ENCODE data around the gene TMEM217. TPM values are rescaled to one million over a fixed set of nuclear protein-coding genes. Genes with fewer than 3 reads are reported as not detected.

Gene TMEM217
- total and polyA plus RNA-seq, 7 donors = 0.55 to 5.3 (median 0.80) TPM; not detected in 1

- peaks cover 0 to 9% (median 2%) of the 10 kb centered on the region in 4 donors for H3K36me3 ChIP-seq
- WGBS, 2 donors = 86 to 94% methylated on average over 2 of the region's 2 CpGs
- H3K27me3 ChIP-seq = no peaks in the 10 kb centered on the region
- peaks cover 0 to 6% (median under 1%) of the 10 kb centered on the region in 4 donors for H3K4me1 ChIP-seq
- no peak overlapping the region for H3K27ac ChIP-seq
- no peak overlapping the region for H3K4me3 ChIP-seq
- TF ChIP-seq POLR2A (IDR thresholded peaks at IDR 0.05) (no peak), EP300 (IDR thresholded peaks at IDR 0.05) (no peak), POLR2AphosphoS5 (IDR thresholded peaks at IDR 0.05) (no peak), CTCF (IDR thresholded peaks at IDR 0.05) (no peak)
- intact Hi-C loops (cut with DNase I) = no loop called here
- no peak for DNase-seq
- H3K9me3 ChIP-seq = no peaks in the 10 kb centered on the region
These were observed 77.9 kb downstream of the TMEM217 start for GRCh38 chr6:37180075-37180474.

- DNase-seq = no peak
These were observed 79.9 kb downstream of the TMEM217 start for GRCh38 chr6:37177935-37178517.

DNA sequence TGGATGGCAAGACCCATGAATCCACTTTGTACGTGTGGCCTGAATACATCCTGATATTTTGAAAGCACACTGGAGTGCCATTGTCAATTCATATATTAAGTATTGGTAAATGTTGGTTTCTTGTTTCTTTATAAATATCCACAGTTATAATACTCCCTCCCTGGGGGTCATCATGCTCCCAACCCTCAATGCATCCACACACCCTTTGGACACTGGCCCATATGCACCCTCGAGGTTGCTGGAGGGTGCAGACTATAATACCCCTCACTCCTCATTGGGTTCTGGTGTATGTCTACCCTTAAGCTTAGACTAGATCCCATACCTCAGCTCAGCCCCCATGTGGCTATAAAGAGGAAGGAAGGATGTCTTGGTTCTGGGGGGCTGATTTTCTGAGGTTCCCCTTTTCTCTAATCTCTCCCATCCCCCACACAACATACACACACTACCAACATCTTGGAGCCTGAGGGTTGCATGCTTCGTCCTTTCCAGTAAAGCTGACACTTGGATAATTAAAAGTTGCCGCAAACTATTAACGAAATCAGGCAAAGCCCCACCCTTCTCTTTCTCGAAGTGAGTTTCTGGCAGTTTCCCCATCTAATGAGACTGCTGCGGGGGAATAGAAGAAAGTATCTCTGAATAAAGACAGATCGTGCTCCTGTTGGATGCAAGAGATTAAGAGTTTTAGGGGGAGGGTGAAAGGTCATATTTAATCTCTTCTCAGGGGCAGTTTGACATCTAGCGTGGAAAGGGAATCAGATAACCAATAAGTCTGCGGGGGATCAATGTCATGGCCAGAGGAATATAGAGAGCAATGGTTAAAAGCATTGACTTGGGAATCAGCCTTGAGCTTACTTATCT, 80.6 kb downstream of the TMEM217 start:
- DNase-seq = no peak
- intact Hi-C loops (cut with DNase I) = no loop called here
- no peak overlapping the region for H3K27ac ChIP-seq
- no peak overlapping the region for H3K4me3 ChIP-seq
- WGBS, 2 donors = 61 to 73% methylated on average over 10 of the region's 10 CpGs
- H3K9me3 ChIP-seq = no peaks in the 10 kb centered on the region
- H3K36me3 ChIP-seq = peaks cover 3 to 36% (median 25%) of the 10 kb centered on the region in 4 donors
- peaks cover 0 to 34% (median 27%) of the 10 kb centered on the region in 4 donors for H3K4me1 ChIP-seq
- no peaks in the 10 kb centered on the region for H3K27me3 ChIP-seq
- TF ChIP-seq POLR2AphosphoS5 (IDR thresholded peaks at IDR 0.05) (no peak), EP300 (IDR thresholded peaks at IDR 0.05) (no peak), POLR2A (IDR thresholded peaks at IDR 0.05) (no peak), CTCF (IDR thresholded peaks at IDR 0.05) (no peak)

More at GRCh38 chr6:37177935-37178517, 79.9 kb downstream of the TMEM217 start:
- no peak overlapping the region for H3K4me3 ChIP-seq
- TF ChIP-seq POLR2A (IDR thresholded peaks at IDR 0.05) (no peak), CTCF (IDR thresholded peaks at IDR 0.05) (no peak), POLR2AphosphoS5 (IDR thresholded peaks at IDR 0.05) (no peak), EP300 (IDR thresholded peaks at IDR 0.05) (no peak)
- peaks cover 3 to 29% (median 20%) of the 10 kb centered on the region in 4 donors for H3K36me3 ChIP-seq
- WGBS, 2 donors = 78 to 91% methylated on average over 8 of the region's 8 CpGs
- H3K27me3 ChIP-seq = no peaks in the 10 kb centered on the region
- H3K27ac ChIP-seq = no peak overlapping the region
- peaks cover 0 to 27% (median 19%) of the 10 kb centered on the region in 4 donors for H3K4me1 ChIP-seq
- no peaks in the 10 kb centered on the region for H3K9me3 ChIP-seq
- intact Hi-C loops (cut with DNase I) = no loop called here

DNA sequence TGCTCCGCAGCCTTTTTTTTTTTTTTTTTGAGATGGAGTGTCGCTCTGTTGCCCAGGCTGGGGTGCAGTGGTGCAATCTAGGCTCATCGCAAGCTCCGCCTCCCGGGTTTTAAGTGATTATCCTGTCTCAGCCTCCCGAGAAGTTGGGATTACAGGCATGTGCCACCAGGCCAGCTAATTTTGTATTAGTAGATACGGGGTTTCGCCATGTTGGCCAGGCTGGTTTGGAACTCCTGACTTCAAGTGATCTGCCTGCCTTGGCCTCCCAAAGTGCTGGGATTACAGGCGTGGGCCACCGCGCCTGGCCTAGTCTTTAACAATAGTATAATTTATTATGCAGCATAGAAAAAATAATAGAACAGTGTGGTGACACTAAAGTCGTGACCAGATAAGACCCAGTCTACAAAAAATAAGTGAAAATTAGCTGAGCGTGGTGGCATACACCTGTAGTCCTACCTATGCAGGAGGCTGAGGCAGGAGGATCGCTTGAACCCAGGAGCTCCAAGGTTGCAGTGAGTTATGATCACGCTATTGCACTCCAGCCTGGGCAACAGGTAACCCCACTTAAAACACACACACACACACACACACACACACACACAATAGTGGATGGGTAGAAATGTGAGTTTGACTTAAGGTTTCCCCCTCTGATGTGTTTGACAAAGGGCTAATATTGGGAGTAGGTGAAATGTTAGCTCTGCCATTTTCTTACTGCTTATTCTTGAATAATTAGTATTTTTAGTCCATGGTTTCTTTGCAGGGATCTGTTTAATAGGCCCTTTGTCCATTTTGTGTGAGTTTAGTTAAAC, 81.5 kb downstream of the TMEM217 start:
- Histone ChIP-seq H3K27me3 (no peaks in the 10 kb centered on the region), H3K36me3 (peaks cover 3 to 36% (median 25%) of the 10 kb centered on the region in 4 donors), H3K4me1 (peaks cover 0 to 34% (median 27%) of the 10 kb centered on the region in 4 donors), H3K4me3 (no peak overlapping the region), H3K9me3 (no peaks in the 10 kb centered on the region), H3K27ac (no peak overlapping the region)
- WGBS, 2 donors = 93 to 95% methylated on average over 15 of the region's 15 CpGs
- no peak for DNase-seq
- TF ChIP-seq POLR2AphosphoS5 (IDR thresholded peaks at IDR 0.05) (no peak), CTCF (IDR thresholded peaks at IDR 0.05) (no peak), EP300 (IDR thresholded peaks at IDR 0.05) (no peak), POLR2A (IDR thresholded peaks at IDR 0.05) (no peak)
- intact Hi-C loops (cut with DNase I) = no loop called here
